GM21423 (cell line): Measurements from ENCODE around the gene CDCA7L.
A peak's percentile ranks its signal among the peaks of the same experiment; 100 is the strongest.
"Not testable (repeated sequence)": the region's sequence is repeated elsewhere in the genome, so short reads cannot be mapped to it uniquely, and the experiment has no call there.

Experiments used
- ATAC-seq: cut with Tn5 transposase; IDR thresholded peaks from one replicate; pipeline ENCODE4 v1.9.1; 2021; ENCODE audit warnings: mild to moderate bottlenecking, moderate library complexity; ENCODE audit not compliant: unreplicated experiment

The CDCA7L gene

DNA sequence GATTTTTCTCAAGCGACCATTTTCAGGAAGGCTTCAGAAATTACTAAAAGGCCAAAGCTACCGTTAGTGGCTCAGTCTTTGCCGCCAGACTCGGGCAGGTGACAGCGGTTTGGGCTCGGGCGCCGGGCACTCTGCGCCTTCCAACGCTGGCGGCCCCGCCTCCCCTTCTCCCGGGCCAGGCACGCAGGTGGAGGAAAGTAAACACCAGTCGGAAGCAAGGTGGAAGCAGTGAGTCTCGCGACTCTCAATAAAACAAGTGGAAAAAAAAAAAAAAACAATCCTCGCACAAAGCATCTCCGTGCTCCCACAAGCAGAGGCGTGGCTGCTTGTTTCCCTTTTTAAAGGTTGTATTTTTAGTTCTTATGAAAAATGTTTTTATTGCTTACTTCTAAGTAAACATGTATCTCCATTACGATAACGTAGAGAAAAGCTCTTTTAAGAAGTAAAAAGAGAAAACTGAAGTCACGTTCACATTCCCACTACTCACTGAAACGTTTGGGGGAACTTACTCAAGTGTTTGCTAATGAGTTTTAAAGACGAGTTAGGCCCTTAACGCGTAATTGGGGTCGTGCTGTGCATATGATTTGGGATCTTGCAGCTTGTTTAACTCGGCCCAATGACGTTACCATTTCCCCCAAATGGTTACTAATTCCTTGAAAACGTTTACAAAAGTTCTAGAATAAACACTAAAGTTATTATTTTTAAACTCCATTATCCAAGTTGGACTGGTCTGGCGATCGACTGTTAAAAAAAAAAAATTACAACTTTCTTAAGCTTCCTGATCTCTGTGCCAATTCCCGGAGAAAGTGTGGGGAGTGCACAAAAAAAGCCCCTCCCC is 864 bp downstream of the CDCA7L start:
- ATAC-seq, result no peak

DNA sequence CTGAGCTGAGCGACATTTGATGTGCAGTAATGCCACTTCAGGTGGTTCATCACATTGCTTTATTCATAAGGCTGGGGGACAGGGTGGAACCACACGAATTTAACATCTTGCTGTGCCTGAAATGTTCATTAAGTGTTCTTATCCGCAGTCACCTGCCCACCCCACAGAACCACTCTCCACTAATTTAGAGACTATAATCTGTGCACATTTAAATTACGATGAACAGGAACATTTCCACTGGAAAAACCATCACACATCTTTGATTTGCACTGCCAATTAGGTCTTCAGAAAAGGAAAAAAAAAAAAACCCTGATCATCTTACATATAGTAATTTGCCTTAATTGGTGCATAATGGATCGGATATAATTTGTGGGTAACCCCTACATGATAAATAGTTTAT is 2.3 kb downstream of the CDCA7L start:
- no peak for ATAC-seq

DNA sequence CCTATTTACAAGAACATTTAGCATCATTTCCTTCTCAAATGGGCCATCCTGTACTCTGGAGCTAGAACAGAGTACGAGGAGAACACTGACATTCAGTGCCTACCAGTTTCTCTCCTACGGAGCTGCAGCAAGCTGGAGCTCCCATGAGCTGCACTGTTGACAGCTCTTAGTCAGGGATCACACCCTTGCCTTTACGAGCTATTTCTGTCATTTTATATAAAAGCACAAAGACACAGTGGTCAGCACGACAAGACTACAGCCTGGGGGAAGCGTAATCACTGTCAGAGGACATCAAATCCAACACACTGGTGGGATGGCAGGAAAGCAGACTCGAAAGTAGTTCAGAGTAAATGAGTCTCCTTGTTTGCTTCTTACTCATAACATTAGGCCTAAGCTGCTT is 2.7 kb downstream of the CDCA7L start:
- ATAC-seq, result no peak

DNA sequence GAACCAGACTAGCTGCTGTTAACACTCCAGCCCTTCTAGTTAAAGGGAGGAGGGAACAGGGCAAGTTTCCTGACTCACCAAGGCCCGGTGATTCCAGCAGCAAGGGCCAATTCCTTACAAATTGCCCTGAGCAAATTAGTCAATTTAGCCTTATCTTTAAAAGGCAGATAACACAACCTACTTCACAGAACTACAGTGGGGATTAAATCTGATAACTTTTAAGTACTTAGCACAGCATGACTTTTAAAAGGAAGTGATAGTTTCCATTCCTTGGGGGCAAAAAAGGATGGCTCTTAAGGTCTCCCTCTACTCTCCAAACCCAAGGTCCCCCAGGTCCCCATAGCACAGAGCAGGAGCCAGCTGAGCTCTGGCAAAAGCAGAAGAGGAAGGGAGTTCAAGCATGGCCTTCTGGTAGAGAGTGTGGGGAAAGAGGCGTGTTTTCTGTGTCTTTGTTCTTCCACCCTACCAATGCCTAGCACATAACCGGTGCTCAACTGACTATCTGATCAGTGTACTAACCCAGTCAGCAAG is 4.0 kb downstream of the CDCA7L start:
- peak; percentile 24 for ATAC-seq

DNA sequence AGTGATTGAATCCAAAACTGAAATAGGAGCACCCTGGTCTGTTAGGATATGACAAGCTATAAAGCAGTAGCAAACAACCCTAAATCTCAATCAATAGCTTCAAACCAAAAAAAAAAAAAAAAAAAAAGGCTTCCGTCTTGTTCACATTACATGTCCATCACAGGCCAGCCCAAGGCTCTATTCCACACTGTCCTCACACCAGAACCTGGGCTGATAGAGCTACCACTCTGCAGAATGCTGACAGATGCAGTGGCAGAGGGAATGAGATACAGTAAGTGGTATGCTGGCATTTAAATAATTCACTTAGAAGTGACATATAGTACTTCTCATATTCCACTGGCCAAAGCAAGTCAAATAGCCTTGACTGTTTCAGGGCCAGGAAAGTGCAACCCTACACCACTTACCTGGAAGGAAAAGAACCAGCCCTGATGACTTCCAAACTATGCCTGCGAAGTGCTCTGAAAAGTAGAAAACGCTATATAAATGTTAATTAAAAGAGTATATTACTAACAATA is 5.8 kb downstream of the CDCA7L start:
- no peak for ATAC-seq

DNA sequence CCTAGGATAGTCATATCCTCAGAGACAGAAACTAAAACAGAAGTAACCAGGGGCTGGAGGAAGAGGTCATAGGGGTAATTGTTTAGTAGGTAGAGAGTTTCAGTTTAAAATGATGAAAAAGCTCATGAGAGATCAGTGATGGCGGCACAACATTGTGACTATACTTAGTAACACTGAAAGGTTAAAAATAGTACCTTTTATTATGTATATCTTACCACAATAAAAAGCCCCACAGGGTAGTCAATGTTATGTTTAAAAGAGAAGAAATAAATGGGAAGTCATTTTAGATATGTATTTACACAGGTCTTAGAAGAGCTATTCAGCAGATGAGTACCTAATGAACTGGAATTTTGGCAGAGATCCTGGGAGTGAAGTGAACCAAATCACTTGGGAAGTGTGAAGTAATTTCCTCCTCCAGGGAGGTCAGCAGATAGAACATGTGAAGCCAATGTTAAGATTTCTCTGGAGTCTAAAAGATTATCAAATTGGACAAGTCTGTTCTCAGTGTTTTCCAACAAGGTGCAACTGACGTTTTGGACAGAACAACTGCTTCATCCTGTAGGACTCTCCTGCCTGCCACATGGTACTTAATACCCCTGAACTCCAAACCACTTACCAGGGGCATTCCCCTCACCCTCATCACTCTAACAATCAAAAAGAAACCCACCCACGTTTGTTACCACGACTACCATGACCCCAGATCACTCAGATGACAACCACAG is 6.4 kb downstream of the CDCA7L start:
- peak; percentile 64 for ATAC-seq

DNA sequence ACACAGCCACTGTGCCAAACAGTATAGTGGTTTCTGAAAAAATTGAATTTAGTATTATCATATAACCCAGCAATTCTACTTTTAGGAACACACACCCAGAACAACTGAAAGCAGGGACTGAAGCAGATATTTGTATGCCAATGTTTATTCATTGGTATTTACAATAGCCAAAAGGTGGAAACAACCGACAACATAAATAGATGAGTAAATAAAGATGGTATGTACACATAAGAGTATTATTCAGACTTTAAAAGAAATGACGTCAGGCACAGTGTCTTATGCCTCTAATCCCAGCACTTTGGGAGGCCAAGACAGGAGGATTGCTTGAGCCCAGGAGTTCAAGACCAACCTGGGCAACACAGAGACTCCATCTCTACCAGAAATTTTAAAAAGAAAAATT is 7.2 kb downstream of the CDCA7L start:
- no peak for ATAC-seq

DNA sequence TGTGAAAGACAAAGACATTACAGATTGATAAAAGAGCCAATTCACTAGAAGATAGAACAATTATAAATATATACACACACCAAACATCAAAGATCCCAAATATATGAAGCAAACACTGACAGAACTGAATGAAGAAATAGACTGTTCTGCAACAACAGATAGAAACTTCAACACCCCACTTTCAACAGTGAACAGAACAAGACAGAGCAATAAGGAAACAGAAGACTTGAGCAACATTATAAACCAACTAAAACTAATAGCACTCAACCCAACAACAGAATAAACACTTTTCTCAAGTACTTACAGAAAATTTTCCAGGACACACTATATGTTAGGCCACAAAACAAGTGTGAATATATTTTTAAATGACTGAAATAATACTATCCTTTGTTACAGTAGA is 10.9 kb downstream of the CDCA7L start:
- ATAC-seq, result no peak

DNA sequence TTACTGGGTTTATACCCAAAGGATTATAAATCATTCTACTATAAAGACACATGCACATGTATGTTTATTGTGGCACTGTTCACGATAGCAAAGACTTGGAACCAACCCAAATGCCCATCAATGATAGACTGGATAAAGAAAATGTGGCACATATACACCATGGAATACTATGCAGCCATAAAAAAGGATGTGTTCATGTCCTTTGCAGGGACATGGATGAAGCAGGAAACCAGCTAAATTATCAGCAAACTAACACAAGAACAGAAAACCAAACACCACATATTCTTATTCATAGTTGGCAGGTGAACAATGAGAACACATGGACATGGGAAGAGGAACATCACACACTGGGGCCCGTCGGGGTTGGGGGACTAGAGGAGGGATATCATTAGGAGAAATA is 12.4 kb downstream of the CDCA7L start:
- not testable (repeated sequence) for ATAC-seq

DNA sequence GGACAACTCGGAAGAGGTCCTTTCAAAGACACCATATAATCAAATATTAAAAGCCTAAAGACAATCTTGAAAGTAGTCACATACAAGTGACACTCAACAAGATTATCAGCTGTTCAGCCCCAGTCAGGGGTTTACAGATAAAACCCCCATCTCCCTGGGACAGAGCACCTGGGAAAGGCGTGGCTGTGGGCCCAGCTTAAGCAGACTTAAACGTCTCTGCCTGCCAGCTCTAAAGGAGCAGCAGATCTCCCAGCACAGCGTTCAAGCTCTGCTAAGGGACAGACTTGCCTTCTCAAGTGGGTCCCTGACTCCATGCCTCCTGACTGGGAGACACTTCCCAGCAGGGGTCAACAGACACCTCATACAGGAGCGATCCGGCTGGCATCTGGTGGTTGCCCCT is 18.0 kb downstream of the CDCA7L start:
- no peak for ATAC-seq

DNA sequence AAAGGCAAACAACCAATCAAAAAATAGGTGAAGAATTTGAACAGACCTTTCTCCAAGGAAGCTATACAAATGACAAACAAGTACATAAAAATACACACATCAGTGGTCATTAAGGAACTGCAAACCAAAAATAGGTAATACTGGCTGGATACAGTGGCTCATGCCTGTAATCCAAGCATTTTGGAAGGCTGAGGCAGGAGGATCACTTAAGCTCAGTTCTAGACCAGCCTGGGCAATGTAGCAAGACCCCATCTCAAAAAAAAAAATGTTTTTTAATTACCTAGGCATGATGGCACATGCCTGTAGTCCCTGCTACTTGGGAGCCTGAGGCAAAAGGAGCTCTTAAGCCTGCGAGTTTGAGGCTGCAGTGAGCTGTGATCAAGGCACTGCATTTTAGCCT is 19.3 kb downstream of the CDCA7L start:
- no peak for ATAC-seq

DNA sequence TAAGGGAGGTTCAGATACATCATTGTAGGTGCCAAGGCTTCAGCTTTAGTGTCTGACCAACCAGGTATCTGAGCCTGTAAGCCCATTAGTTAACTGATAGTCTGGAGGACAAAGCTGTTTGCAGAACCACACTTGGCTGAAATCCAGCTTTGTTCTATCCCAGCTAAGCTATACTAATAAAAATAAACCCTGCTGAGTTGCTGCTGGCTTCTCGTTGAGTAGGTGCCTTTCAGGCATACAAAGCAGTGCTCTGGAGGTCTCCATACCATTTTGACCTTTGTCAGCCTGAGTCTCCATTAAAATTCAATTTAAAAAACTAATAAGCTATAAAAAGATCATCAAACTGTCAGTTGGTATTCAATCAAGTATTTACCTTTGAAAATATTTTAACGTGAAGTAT is 22.0 kb downstream of the CDCA7L start:
- ATAC-seq, result no peak

DNA sequence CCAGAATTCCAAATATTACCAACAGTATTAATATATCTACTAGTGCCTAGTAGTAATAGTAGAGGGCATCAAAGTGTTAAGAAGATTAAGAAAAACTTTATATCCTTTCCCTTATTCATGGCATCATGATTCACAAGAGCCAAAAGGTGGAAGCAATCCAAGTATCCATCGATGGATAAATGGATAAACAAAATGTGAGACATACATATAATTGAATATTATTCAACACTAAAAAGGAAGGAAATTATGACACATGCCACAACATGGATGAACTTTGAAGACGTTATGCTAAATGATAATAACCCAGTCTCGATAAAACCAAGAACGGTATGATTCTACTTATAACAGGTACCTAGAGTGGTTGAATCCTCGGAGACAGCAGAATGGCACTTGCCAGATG is 23.1 kb downstream of the CDCA7L start:
- no peak for ATAC-seq

DNA sequence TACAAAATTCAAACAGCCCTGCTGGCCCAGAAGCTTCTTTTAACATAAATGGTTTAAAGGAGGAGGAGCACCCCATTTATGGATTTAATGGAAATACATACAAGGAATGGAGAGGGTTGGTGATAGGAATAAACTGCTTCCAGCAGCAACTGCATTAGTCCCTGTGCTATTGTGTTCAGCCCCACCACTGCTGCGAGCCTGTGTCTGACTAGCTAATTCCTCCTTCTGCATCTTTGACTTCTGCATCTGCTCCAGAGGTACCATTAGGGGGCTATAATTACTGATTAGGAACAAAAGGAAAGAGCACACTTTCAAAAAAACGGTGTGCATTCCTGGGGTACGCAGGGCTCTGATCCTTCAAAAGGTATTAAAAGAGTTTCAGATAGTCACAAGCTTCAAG is 24.8 kb downstream of the CDCA7L start:
- no peak for ATAC-seq

DNA sequence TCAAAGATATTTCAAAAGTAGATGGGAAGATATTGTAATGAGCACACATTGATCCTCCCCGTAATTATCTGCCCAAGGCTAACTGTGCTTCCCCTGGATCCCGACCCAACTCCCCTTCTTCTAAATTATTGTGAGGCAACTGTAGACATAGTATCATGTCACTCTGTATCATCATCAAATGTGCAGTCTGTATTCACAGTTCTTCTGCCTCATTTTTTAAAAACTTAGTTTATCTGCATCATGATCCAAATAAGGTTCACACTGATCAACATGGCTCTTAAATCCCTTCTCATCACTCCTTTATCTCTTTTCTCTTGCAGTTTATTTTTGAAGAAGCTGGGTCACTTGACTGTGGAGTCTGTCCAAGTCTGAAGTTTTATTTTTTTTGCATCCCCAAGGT is 27.5 kb downstream of the CDCA7L start:
- no peak for ATAC-seq

DNA sequence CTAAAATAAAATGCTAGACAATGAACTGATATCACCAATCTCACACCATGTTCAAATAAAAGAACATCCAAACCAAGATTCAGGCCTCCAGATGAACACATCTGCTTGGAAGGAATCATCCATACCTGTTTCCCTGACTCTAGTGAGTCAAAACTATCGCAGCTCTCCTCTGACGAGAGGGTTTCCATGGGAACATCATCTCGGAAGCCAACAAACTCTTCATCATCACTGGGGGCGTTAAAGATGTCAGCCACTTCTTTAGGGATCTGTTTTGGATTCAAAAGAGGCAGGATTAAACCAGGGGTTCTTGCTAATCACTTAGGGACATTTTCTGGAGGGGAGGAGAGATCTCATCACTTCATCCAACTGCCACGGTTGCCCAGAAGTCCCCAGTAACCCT is 29.1 kb downstream of the CDCA7L start:
- ATAC-seq, result no peak

DNA sequence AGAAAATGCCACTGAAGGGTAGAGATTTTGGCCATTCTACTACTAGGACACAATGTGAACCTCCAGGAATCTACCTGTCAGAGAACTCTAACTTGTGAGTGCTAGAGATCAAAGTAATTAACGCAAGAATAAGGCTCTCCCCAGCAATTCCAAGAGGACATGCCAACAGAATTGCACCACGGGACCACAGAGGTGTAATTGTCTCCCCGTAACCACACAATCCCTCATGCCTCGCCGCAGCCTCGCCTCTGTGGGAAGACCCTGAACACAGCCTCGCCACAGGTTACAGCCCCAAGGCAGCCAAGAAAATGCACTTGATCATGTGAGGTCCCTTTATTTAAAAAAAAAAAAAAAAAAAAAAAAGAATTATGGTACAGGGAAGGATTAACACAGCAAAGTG is 29.5 kb downstream of the CDCA7L start:
- ATAC-seq, result no peak

DNA sequence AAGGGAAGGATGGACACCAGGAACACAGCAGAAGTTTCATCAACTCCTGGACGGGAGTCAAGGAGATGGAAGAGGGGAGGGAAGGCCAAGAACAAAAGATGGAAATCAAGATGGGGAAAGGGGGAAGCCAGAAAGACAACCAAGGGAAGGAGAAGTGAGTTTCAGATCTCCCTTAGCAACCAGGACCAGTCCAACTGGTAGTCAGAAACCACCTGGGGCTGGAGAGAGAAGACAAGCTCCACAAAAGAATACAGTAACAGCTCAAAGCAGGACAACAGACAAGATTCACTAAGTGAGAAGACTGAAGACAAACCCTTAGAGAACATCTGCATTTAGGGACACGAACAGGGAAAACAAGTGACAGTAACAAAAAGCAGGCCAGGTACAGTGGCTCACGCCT is 30.6 kb downstream of the CDCA7L start:
- ATAC-seq, result no peak

DNA sequence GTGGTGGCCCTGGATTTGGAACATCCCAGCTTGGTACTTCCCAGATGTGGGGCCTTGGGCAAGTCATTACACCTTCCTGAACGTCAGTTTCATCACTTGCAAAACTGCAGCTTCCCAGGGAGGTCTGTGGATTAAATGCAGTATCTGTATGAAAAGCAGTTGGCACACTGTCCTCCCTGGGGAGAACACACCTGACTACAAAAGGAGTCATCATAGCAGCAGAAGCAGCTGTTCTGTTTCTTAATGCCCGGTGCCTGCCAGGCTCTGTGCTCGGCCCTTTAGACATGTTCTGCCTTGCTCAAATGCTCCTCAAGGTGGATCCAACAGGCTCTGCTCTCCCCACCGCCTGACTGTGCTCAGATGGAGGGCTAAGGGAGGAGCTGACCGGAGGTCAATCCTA is 31.0 kb downstream of the CDCA7L start:
- no peak for ATAC-seq

DNA sequence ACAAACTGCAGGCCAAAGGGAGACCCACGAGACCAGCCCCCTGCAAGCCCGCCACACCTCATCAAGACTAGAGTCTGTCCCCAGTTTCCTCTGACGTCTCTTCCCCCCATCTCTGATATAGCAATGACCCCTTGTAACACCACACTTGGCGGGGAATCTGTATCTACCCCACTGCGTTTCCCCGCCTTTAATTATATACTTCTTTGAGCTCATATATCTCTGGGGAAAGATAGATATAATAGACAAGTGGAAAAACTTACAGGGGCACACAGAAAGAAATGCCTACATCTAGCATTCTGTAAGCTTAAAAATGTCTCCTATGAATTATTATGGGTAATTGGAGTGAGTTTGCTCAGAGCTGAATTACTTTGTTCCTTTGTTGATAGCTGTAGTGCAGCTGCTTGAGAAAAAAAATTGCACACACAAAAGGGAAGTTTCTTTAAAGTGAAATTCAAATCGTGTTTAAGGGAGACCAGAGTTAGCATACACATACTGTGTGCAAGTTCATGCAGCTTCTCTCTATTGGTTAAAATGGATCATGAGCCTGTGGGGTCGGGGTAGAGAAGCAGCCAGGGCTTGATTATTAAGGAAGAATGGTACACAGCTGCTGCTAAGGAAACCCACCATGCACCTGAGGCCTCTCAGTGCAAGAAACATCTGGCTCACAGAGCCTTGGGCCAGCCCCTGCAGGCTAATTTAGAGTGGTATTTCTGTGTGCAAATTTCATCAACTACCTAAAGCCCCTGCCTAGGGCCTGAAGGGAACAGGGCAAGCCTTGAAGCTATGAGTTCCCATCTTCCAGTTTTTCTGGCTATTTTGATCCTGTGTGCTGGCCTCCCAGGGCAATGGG is 32.5 kb downstream of the CDCA7L start:
- no peak for ATAC-seq

DNA sequence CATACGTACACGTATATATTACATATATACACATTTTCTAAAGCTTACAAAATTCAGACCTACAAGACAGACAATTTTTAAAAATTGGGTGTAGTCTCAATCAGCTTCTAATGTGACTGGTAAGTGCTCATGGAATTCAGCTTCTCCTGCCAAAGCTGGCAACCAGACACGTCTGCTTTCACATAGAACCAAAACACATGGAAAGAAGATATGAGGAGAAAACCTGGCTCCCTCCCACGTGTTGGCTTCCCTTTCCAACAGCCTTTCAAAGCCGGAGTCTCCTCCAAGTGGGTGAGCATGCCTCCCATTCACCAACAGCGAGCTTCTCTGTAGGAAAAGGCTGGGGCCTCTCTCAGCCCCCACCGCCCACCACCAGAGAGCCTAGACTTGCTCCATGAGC is 33.4 kb downstream of the CDCA7L start:
- ATAC-seq, result no peak
